BJ (cell line): ENCODE data around the gene GNS. TPM values are rescaled to one million over a fixed set of nuclear protein-coding genes. Genes with fewer than 3 reads are reported as not detected.

ENCODE experiments used
- CTCF ChIA-PET: fragments of 350-600 bp; formaldehyde crosslinking; extraction: SDS; loops from one replicate; lab custom pipeline; 2021; ENCODE audit warnings: antibody characterized with exemption, inconsistent platforms; lab: Yijun Ruan, JAX
- POLR2A ChIA-PET: fragments of 300-600 bp; sonication (Branson Sonifier 250); formaldehyde crosslinking; extraction: SDS; loops from one replicate; lab custom pipeline; 2021; ENCODE audit warnings: antibody characterized with exemption; lab: Charles Lee
- DNase-seq: peaks from one replicate; pipeline ENCODE4 v3.0.0-alpha.2; 2011; ENCODE audit warnings: low read depth
- H3K27me3 ChIP-seq: 2 replicates; pipeline ENCODE4 v1.6.0; 2011; ENCODE audit warnings: low read length; ENCODE audit not compliant: control insufficient read depth, insufficient read depth
- H3K36me3 ChIP-seq: 2 replicates; pipeline ENCODE4 v1.5.1; 2011; ENCODE audit warnings: low read length; ENCODE audit not compliant: control insufficient read depth, insufficient read depth
- H3K4me3 ChIP-seq: 2 replicates; pipeline ENCODE4 v1.5.1; 2011; ENCODE audit warnings: low read depth, mild to moderate bottlenecking, control low read depth, low read length
- CTCF ChIP-seq: IDR thresholded peaks from 2 replicates; pipeline ENCODE4 v1.5.1; 2011; ENCODE audit warnings: low read depth, mild to moderate bottlenecking, control low read depth, inconsistent platforms, low read length, moderate library complexity; ENCODE audit not compliant: insufficient read depth
- polyA plus RNA-seq: library from polyadenylated mRNA; depleted of rRNA; stranded (reverse); fragments of >200 nt; gene quantifications from 2 replicates; pipeline ENCODE4 v1.2.3, GENCODE V29; 2011

Gene GNS
- polyA plus RNA-seq, 1 experiment = 100 TPM

DNA sequence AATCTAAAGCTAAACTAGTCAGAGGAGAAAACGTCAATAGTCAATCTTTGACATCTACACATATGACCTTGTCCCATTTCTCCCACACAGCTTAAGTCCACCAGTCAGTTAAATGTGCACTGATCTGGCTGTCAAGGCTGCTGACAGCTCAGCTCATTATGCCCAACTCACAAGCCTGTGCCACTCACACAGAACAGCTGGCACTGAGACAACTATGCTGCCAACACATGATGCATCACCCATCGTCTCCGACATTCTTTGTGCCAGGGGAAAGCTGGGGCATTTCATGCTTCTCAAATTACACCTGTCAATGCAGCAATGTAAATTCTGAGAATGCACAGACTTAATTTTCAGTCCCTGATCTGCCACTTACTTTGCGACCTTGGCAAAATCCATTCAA is 25.3 kb downstream of the GNS start:
- no peak for DNase-seq
- Histone ChIP-seq H3K27me3 (no peaks in the 10 kb centered on the region), H3K4me3 (no peak overlapping the region), H3K36me3 (peaks cover 4% of the 10 kb centered on the region)
- ChIA-PET POLR2A (no interaction called here), CTCF (interaction anchor here (1.2 kb wide), 1 partner anchor 10 kb away, joined by 3 read pairs; no protein-coding TSS in a partner anchor)
- TF ChIP-seq CTCF = no peak

DNA sequence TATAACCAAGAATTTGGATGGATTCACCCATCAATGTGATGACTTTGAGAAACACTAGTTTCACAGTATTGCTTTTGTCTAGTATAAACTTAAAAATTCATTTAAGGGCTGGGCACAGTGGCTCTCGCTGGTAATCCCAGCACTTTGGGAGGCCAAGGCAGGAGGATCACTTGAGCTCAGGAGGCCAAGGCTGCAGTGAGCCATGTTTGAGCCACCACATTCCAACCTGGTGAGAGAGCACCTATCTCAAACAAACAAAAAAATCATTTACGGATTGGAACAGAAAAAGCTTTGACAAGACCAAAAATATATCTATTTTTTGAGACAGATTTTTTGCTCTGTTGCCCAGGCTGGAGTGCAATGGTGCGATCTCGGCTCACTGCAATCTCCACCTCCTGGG is 27.5 kb downstream of the GNS start:
- Histone ChIP-seq H3K36me3 (peaks cover 4% of the 10 kb centered on the region), H3K4me3 (no peak overlapping the region), H3K27me3 (no peaks in the 10 kb centered on the region)
- no peak for DNase-seq
- CTCF ChIA-PET = interaction anchor here (0.6 to 0.7 kb wide), 2 partner anchors 82 to 180 kb away, joined by 3 to 5 read pairs; no protein-coding TSS in a partner anchor
- POLR2A ChIA-PET = no interaction called here
- no peak for TF ChIP-seq CTCF

- DNase-seq = no peak
- CTCF ChIA-PET = no interaction called here
- POLR2A ChIA-PET = no interaction called here
- no peak for TF ChIP-seq CTCF
- peaks cover 2% of the 10 kb centered on the region for H3K36me3 ChIP-seq
- H3K27me3 ChIP-seq = no peaks in the 10 kb centered on the region
- no peak overlapping the region for H3K4me3 ChIP-seq
Observed at GRCh38 chr12:64730588-64730969, 28.6 kb downstream of the GNS start.

DNA sequence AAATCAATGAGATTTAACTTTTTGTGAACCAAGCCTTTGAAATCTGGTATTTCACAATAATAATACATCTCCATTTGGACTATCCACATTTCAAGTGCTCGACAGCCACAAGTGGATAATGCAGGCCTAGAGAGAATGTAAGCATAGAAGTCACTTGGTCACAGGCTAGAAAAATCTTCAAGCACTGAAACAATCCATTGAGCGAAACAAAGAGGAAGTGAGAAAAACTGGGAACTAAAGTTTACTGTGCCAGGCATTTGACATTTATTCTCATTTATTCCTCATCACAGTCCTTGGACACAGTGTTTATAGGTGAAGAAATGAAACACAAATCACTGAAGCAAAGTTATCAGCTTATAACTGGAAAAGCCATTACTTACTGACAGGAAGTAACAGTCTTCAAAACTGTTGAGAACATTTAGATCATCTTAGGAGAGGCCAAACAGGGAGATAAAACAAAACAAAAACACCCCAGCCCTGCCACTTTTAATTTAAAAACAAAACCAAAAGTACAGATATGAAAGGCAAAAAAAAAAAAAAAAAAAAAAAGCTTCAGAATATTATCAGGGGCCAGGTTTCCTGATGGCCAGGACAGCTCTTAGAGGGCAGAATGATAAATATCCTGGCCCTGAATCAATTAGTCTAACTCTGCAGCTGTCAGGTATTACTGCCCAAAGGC is 29.2 kb downstream of the GNS start:
- CTCF ChIA-PET = no interaction called here
- Histone ChIP-seq H3K4me3 (no peak overlapping the region), H3K36me3 (peaks cover 2% of the 10 kb centered on the region), H3K27me3 (no peaks in the 10 kb centered on the region)
- POLR2A ChIA-PET = no interaction called here
- no peak for DNase-seq
- TF ChIP-seq CTCF = no peak

- Histone ChIP-seq H3K4me3 (no peak overlapping the region), H3K36me3 (peaks cover 7% of the 10 kb centered on the region), H3K27me3 (no peaks in the 10 kb centered on the region)
- ChIA-PET CTCF (no interaction called here), POLR2A (no interaction called here)
- TF ChIP-seq CTCF = no peak
- no peak for DNase-seq
Observed at GRCh38 chr12:64724201-64724745, 34.9 kb downstream of the GNS start.
